Activated naive CD4-positive, alpha-beta T cell (primary cell): ENCODE data around the gene SPINK8.
"Not testable (repeated sequence)": the region's sequence is repeated elsewhere in the genome, so short reads cannot be mapped to it uniquely, and the experiment has no call there.

Experiments
- DNase-seq, 4 experiments: peaks; one replicate each; lab custom pipeline; 2025; lab: John Stamatoyannopoulos, UW

Gene SPINK8

GRCh38 chr3:48278884-48279559 lies 54.4 kb downstream of the SPINK8 start:
- DNase-seq, result no peak

- DNase-seq, result no peak
These were observed 56.4 kb downstream of the SPINK8 start for GRCh38 chr3:48276911-48277641.

GRCh38 chr3:48275287-48276027 lies 58.0 kb downstream of the SPINK8 start:
- DNase-seq, result no peak

GRCh38 chr3:48274452-48274851 lies 59.0 kb downstream of the SPINK8 start:
- no peak for DNase-seq

- DNase-seq, result peak in 2 of 4 experiments; percentile 9 to 29
These were observed 59.8 kb downstream of the SPINK8 start for GRCh38 chr3:48273594-48274211.

GRCh38 chr3:48271763-48272498 lies 61.5 kb downstream of the SPINK8 start:
- DNase-seq, result no peak

GRCh38 chr3:48271223-48271622 lies 62.2 kb downstream of the SPINK8 start:
- DNase-seq, result not testable (repeated sequence)

- DNase-seq, result no peak
These were observed 63.2 kb downstream of the SPINK8 start for GRCh38 chr3:48270306-48270705.

GRCh38 chr3:48269592-48269991 lies 63.9 kb downstream of the SPINK8 start:
- DNase-seq, result no peak

- peak in 1 of 4 experiments; percentile 10 for DNase-seq
These were observed 64.4 kb downstream of the SPINK8 start for GRCh38 chr3:48268936-48269561.

- DNase-seq, result peak; percentile 42 to 58 (median 50)
These were observed 65.0 kb downstream of the SPINK8 start for GRCh38 chr3:48268381-48268935.

- DNase-seq, result no peak
These were observed 65.7 kb downstream of the SPINK8 start for GRCh38 chr3:48267782-48268181.

GRCh38 chr3:48258530-48258929 lies 74.9 kb downstream of the SPINK8 start:
- no peak for DNase-seq
